ENCODE data around the gene FHOD3.

FHOD3 gene

DNA sequence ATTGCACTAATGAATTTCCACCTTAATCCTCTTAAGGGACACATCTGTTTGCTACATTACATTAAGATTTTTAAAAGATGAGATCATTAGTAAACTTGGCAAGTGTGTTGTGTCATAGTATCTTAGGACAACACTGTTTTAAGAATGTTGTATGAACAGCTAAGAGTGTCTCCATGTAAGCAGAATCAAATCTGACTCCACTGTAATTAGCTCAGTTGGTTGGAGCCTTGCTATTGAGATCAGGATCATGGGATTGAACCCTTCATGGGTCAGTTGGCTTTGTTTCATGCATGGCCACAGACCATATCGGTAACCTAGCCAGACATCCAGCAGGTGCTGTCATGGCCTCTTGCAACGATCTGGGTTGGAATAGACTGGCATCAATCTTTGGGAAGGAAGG is 5.2 kb downstream of the FHOD3 start:
- TF ChIP-seq, protein P1, sequence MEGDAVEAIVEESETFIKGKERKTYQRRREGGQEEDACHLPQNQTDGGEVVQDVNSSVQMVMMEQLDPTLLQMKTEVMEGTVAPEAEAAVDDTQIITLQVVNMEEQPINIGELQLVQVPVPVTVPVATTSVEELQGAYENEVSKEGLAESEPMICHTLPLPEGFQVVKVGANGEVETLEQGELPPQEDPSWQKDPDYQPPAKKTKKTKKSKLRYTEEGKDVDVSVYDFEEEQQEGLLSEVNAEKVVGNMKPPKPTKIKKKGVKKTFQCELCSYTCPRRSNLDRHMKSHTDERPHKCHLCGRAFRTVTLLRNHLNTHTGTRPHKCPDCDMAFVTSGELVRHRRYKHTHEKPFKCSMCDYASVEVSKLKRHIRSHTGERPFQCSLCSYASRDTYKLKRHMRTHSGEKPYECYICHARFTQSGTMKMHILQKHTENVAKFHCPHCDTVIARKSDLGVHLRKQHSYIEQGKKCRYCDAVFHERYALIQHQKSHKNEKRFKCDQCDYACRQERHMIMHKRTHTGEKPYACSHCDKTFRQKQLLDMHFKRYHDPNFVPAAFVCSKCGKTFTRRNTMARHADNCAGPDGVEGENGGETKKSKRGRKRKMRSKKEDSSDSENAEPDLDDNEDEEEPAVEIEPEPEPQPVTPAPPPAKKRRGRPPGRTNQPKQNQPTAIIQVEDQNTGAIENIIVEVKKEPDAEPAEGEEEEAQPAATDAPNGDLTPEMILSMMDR (IDR thresholded peaks at IDR 0.05) = no peak
- no peak for DNase-seq (ENCODE audit: low spot score)
- H3K4me3 ChIP-seq = no peak overlapping the region
- no peak overlapping the region for H3K27ac ChIP-seq

DNA sequence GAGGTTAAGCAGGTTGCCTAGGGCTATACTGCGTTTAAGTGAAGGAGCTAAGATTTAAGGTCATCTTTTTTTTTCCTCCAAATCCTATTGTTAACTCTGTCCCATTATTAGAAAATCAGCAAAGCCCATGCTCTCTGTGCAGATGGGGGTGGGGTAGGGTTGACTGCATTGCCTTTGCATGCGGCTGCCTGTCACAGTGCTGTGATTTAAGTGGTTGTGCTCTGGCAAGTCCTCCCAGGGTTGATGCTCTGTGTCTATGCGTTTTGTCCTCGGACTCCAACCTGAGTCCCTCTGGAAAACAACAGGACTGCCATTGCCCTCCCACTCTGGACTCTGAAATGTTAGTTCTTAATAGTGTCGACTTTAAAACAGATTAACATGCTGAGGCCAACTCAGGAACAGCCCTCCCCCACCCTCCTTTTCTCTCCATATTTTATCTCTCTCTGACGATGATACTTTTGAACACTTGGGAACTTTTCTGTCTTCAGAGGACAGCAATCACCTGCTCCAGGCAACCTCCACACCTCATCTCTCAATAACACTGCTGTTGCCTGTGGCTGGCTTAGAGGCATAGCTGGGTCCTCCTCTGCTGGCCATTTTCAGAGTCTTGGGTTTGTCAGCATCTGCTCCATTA is 5.8 kb downstream of the FHOD3 start:
- TF ChIP-seq, protein P1 (IDR thresholded peaks at IDR 0.05) = no peak
- no peak overlapping the region for H3K4me3 ChIP-seq
- H3K27ac ChIP-seq = no peak overlapping the region
- DNase-seq (ENCODE audit: low spot score) = no peak

DNA sequence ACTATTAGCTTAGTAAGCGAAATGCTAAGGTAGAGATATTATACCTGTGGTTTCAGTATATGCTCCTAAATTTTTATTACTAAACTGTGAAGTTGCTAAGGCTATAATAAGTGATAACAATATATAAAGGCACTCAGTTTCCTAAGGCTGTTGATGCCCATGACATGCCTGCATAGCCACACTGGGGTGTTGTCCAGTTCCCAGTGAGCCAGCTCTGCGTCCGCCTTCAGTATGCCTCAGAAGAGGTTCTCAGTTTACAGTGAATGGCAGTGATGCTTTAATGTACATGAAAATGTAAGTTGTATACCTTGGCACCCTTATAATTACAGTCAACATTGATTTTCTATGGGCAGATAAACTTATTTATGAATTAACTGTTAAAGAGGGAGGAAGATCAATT is 7.2 kb downstream of the FHOD3 start:
- no peak for DNase-seq (ENCODE audit: low spot score)
- Histone ChIP-seq H3K27ac (no peak overlapping the region), H3K4me3 (no peak overlapping the region)
- TF ChIP-seq, protein P1 (IDR thresholded peaks at IDR 0.05) = no peak

DNA sequence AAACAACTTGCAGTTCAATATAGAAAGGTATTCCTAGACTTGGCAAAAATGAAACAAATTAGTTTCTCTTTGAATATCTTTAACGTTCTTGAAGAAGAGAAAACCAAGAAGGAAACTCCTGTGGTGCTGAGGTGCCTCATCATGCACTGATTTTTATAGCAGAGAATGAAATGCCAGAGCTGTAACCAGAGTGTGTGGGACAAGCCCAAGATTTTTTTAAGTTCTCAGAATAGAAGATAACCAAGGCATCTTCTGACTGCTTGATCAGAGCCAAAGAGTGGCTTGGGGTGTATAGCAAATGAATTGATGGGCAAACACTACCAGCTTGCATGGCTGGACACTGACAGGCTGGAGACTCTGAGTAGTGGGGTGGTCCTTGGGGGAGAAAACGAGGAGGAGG is 7.9 kb downstream of the FHOD3 start:
- TF ChIP-seq, protein P1 (IDR thresholded peaks at IDR 0.05) = no peak
- no peak overlapping the region for H3K27ac ChIP-seq
- DNase-seq (ENCODE audit: low spot score) = no peak
- no peak overlapping the region for H3K4me3 ChIP-seq

DNA sequence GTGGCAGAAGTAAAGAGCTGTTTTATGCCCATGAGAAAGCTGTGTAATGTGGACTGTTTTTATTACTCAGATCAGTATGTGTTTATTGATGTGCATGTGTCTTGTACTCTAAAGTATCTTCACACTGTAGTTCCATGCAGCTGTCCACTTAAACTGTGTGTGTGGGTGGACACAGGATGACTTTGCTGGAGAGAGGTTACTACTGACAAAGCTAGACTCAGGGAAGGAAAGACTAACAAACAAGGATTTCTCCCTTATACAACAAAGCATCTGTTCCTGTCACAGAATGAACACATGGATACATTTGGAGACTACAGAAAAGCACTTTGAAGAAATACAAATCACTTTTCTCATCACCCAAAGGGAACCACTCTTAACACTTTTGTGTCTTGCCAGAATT is 10.0 kb downstream of the FHOD3 start:
- Histone ChIP-seq H3K4me3 (no peak overlapping the region), H3K27ac (no peak overlapping the region)
- no peak for DNase-seq (ENCODE audit: low spot score)
- TF ChIP-seq, protein P1 (IDR thresholded peaks at IDR 0.05) = no peak

DNA sequence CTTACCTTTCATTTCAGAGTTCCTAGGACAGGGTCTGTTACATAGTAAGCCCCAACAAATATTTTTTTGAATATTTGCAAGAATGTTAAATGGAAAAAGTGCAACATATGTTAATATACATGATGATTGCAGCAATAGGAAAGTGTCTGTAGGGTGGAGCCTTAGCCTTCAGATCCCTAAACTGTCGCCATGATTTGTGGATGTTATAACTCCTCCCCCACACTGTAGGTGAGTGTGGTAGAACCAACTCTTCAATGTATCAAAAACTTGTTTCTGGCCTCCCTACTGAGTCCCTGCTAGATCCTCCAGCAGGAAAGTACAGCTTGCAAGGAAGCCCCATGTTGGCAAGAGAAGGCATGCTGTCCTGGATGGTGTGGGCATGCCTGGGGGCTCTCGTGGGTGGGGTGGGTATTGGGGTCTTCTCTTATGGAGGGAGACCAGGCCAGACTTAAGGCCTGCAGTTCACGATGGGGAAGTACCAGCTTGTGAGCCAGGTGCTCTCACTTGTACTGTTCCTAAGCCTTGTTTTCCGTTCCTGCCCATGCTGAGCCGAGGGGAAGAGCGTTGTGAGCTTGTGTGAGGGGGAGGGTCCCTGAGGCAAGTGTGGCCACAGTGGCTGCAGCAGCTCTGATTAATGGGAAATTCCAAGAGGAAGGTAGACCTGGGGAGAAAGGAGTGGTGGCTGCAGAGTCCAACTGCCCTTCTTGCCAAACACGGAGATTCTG is 11.4 kb downstream of the FHOD3 start:
- TF ChIP-seq, protein P1 (IDR thresholded peaks at IDR 0.05) = no peak
- DNase-seq (ENCODE audit: low spot score) = no peak
- no peak overlapping the region for H3K4me3 ChIP-seq
- H3K27ac ChIP-seq = no peak overlapping the region

All from coronary artery (tissue), 2 donors.